Measurements from ENCODE around the gene MCU. TPM values are rescaled to one million over a fixed set of nuclear protein-coding genes. Genes with fewer than 3 reads are reported as not detected.
"Not testable (repeated sequence)": the region's sequence is repeated elsewhere in the genome, so short reads cannot be mapped to it uniquely, and the experiment has no call there.

MCU gene
- total RNA-seq, 1 donor from 2014 or later: 108 TPM

- no peak for DNase-seq
These were observed 158.9 kb downstream of the MCU start for GRCh38 chr10:72850861-72851260.

- no peak for DNase-seq
These were observed 159.6 kb downstream of the MCU start for GRCh38 chr10:72851509-72851908.

GRCh38 chr10:72852508-72852907, 160.6 kb downstream of the MCU start:
- no peak for DNase-seq

GRCh38 chr10:72855129-72855528, 163.2 kb downstream of the MCU start:
- DNase-seq: no peak

- no peak for DNase-seq
These were observed 163.8 kb downstream of the MCU start for GRCh38 chr10:72855790-72856189.

- DNase-seq: no peak
These were observed 166.1 kb downstream of the MCU start for GRCh38 chr10:72858067-72858466.

- no peak for DNase-seq
These were observed 171.0 kb downstream of the MCU start for GRCh38 chr10:72862957-72863356.

- DNase-seq: peak; percentile 48
These were observed 183.5 kb downstream of the MCU start for GRCh38 chr10:72875250-72876055.

GRCh38 chr10:72879245-72879644, 187.3 kb downstream of the MCU start:
- DNase-seq: no peak

GRCh38 chr10:72881291-72881690, 189.3 kb downstream of the MCU start:
- DNase-seq: no peak

GRCh38 chr10:72883861-72884260, 191.9 kb downstream of the MCU start:
- no peak for DNase-seq

GRCh38 chr10:72885953-72886352, 194.0 kb downstream of the MCU start:
- no peak for DNase-seq

GRCh38 chr10:72886621-72887020, 194.7 kb downstream of the MCU start:
- no peak for DNase-seq

- no peak for DNase-seq
These were observed 195.1 kb downstream of the MCU start for GRCh38 chr10:72887043-72887442.

GRCh38 chr10:72888151-72888638, 196.3 kb downstream of the MCU start:
- no peak for DNase-seq

GRCh38 chr10:72889391-72889831, 197.5 kb downstream of the MCU start:
- DNase-seq: peak; percentile 53

GRCh38 chr10:72890086-72890485, 198.1 kb downstream of the MCU start:
- no peak for DNase-seq

GRCh38 chr10:72893136-72893798, 201.3 kb downstream of the MCU start, which contains the start of gene OIT3:
Gene OIT3 (plus strand): TSS chr10:72893739. CDS start chr10:72893799, 60 bp downstream.
- DNase-seq: no peak

GRCh38 chr10:72895236-72895850, 203.4 kb downstream of the MCU start:
- no peak for DNase-seq

- no peak for DNase-seq
These were observed 206.7 kb downstream of the MCU start for GRCh38 chr10:72898616-72899015.

- no peak for DNase-seq
These were observed 207.6 kb downstream of the MCU start for GRCh38 chr10:72899545-72899944.

- DNase-seq: not testable (repeated sequence)
These were observed 212.1 kb downstream of the MCU start for GRCh38 chr10:72903941-72904446.

GRCh38 chr10:72904806-72905205, 212.9 kb downstream of the MCU start:
- DNase-seq: no peak

Data from tongue (tissue), 2 donors.